H1 (cell line): ENCODE results near the gene CHST1.

Source experiments
- ASH2L ChIP-seq: fragments of 200-600, 300-600 bp; sonication (generic); IDR thresholded peaks from one replicate; pipeline ENCODE4 v1.7.1; 2017; ENCODE audit warnings: low read length
- CEBPB ChIP-seq: IDR thresholded peaks from 2 replicates; pipeline ENCODE4 v1.6.1; 2012; ENCODE audit warnings: low read depth, low read length
- EP300 ChIP-seq, 2 experiments: IDR thresholded peaks; 1 replicate in 1 of 2; 2 replicates in 1 of 2; pipeline ENCODE4 v1.6.1; 2011 to 2012; ENCODE audit warnings: low read depth in 2 of 2, low read length in 2 of 2, mild to moderate bottlenecking in 2 of 2, borderline replicate concordance in 1 of 2, inconsistent platforms in 1 of 2, moderate library complexity in 1 of 2
- EZH2 ChIP-seq: fragments of 200-600 bp; sonication (generic); IDR thresholded peaks from 2 replicates; pipeline ENCODE4 v1.7.1; 2012; ENCODE audit warnings: low read depth, mild to moderate bottlenecking, moderate library complexity, low read length, inconsistent platforms; ENCODE audit not compliant: severe bottlenecking
- JUN ChIP-seq: IDR thresholded peaks from 2 replicates; pipeline ENCODE4 v1.6.1; 2011; ENCODE audit warnings: low read depth, mild to moderate bottlenecking, improper control_type of control experiment, low read length
- KDM5A ChIP-seq: fragments of 200-600 bp; IDR thresholded peaks from 2 replicates; pipeline ENCODE4 v1.7.1; 2012; ENCODE audit warnings: mild to moderate bottlenecking, low read length, inconsistent platforms, mixed read lengths
- MAX ChIP-seq: IDR thresholded peaks from 2 replicates; pipeline ENCODE4 v1.6.1; 2012; ENCODE audit warnings: inconsistent platforms
- PHF8 ChIP-seq: fragments of 200-600 bp; sonication (generic); conservative IDR thresholded peaks from 2 replicates; pipeline ENCODE4 v1.7.1; 2012; ENCODE audit warnings: low read depth, mild to moderate bottlenecking, inconsistent platforms, low read length, moderate library complexity
- POLR2AphosphoS5 ChIP-seq: IDR thresholded peaks from 2 replicates; pipeline ENCODE4 v1.6.1; 2011; ENCODE audit warnings: low read depth, low read length
- SRF ChIP-seq: IDR thresholded peaks from 2 replicates; pipeline ENCODE4 v1.6.1; 2011; ENCODE audit warnings: mild to moderate bottlenecking, low read depth, low read length, moderate library complexity
- SUZ12 ChIP-seq: fragments of 200-600 bp; sonication (generic); IDR thresholded peaks from 2 replicates; pipeline ENCODE4 v1.6.1; 2012; ENCODE audit warnings: mild to moderate bottlenecking, inconsistent platforms, low read length, moderate library complexity, mixed read lengths

- TF ChIP-seq EP300 (IDR thresholded peaks at IDR 0.05; ENCODE audit: borderline replicate concordance in 1 of 2, low read depth in 2 of 2, low read length in 2 of 2) (no peak), POLR2AphosphoS5 (no peak), EZH2 (no peak), ASH2L (no peak), JUN (no peak), MAX (no peak), PHF8 (no peak), SRF (no peak), SUZ12 (no peak), KDM5A (no peak), CEBPB (no peak)
Measured at GRCh38 chr11:45652781-45653180, 12.6 kb downstream of the CHST1 start.
